GM19463 (cell line): ENCODE data around the gene BCL6B.
"Not testable (repeated sequence)": the region's sequence is repeated elsewhere in the genome, so short reads cannot be mapped to it uniquely, and the experiment has no call there.

Source experiments
- ATAC-seq: cut with Tn5 transposase; IDR thresholded peaks from one replicate; pipeline ENCODE4 v1.9.1; 2021; ENCODE audit warnings: mild to moderate bottlenecking, moderate library complexity; ENCODE audit not compliant: unreplicated experiment

Gene BCL6B

GRCh38 chr17:7022781-7023571, at the start of gene BCL6B:
Gene BCL6B, plus strand, starts transcription at chr17:7023050. Its CDS starts 622 bp downstream, at chr17:7023672.
- ATAC-seq = no peak

- not testable (repeated sequence) for ATAC-seq
Observed at GRCh38 chr17:6979440-6979839, 43.4 kb upstream of the BCL6B start.

GRCh38 chr17:6981426-6981825, 41.4 kb upstream of the BCL6B start:
- ATAC-seq = no peak

- ATAC-seq = no peak
Observed at GRCh38 chr17:6985266-6985665, 37.6 kb upstream of the BCL6B start.

GRCh38 chr17:6986676-6987075, 36.2 kb upstream of the BCL6B start:
- no peak for ATAC-seq

- no peak for ATAC-seq
Observed at GRCh38 chr17:6989779-6990178, 33.1 kb upstream of the BCL6B start.

GRCh38 chr17:6993613-6994056, 29.2 kb upstream of the BCL6B start:
- ATAC-seq = not testable (repeated sequence)

- ATAC-seq = no peak
Observed at GRCh38 chr17:6994118-6994598, 28.7 kb upstream of the BCL6B start.

- no peak for ATAC-seq
Observed at GRCh38 chr17:6994666-6995256, 28.1 kb upstream of the BCL6B start.

GRCh38 chr17:6995500-6996255, 27.2 kb upstream of the BCL6B start, which contains the start of gene ALOX12:
Gene ALOX12, plus strand, starts transcription at chr17:6996049. Its CDS starts 69 bp downstream, at chr17:6996118.
- no peak for ATAC-seq

- ATAC-seq = no peak
Observed at GRCh38 chr17:6996256-6997011, 26.4 kb upstream of the BCL6B start.

GRCh38 chr17:6997171-6997570, 25.7 kb upstream of the BCL6B start:
- no peak for ATAC-seq

- no peak for ATAC-seq
Observed at GRCh38 chr17:6998855-6999508, 23.9 kb upstream of the BCL6B start.

- ATAC-seq = no peak
Observed at GRCh38 chr17:7001318-7001961, 21.4 kb upstream of the BCL6B start.

- no peak for ATAC-seq
Observed at GRCh38 chr17:7002288-7003047, 20.4 kb upstream of the BCL6B start.

- ATAC-seq = no peak
Observed at GRCh38 chr17:7003745-7004144, 19.1 kb upstream of the BCL6B start.

GRCh38 chr17:7004398-7005253, 18.2 kb upstream of the BCL6B start:
- ATAC-seq = no peak

GRCh38 chr17:7005716-7006115, 17.1 kb upstream of the BCL6B start:
- ATAC-seq = no peak
